ENCODE data around the gene RAB5IF. TPM values are rescaled to one million over a fixed set of nuclear protein-coding genes. Genes with fewer than 3 reads are reported as not detected.

RAB5IF gene
- polyA plus RNA-seq, 1 experiment, result 92.4 TPM

GRCh38 chr20:36653456-36653855, 47.9 kb downstream of the RAB5IF start:
- no peak overlapping the region for H3K4me3 ChIP-seq (ENCODE audit: low read depth, low read length)
- no peak for DNase-seq (ENCODE audit: low read depth)
- no peak for TF ChIP-seq CTCF (IDR thresholded peaks at IDR 0.05; ENCODE audit: insufficient read depth, low read depth, low read length)
- POLR2A ChIA-PET, result no interaction called here
- CTCF ChIA-PET, result no interaction called here
- H3K27me3 ChIP-seq (ENCODE audit: control insufficient read depth, insufficient read depth, low read length), result no peaks in the 10 kb centered on the region
- no peaks in the 10 kb centered on the region for H3K36me3 ChIP-seq (ENCODE audit: control insufficient read depth, insufficient read depth, low read length)

GRCh38 chr20:36654506-36654905, 48.9 kb downstream of the RAB5IF start:
- DNase-seq (ENCODE audit: low read depth), result no peak
- no peak for TF ChIP-seq CTCF (IDR thresholded peaks at IDR 0.05; ENCODE audit: insufficient read depth, low read depth, low read length)
- Histone ChIP-seq H3K4me3 (ENCODE audit: low read depth, low read length) (no peak overlapping the region), H3K36me3 (ENCODE audit: control insufficient read depth, insufficient read depth, low read length) (no peaks in the 10 kb centered on the region; the same call in 1 of the 2 replicates), H3K27me3 (ENCODE audit: control insufficient read depth, insufficient read depth, low read length) (no peaks in the 10 kb centered on the region)
- ChIA-PET CTCF (interaction anchor here (0.9 kb wide), 1 partner anchor 12 kb away, joined by 4 read pairs; no protein-coding TSS in a partner anchor), POLR2A (no interaction called here)

- Histone ChIP-seq H3K36me3 (ENCODE audit: control insufficient read depth, insufficient read depth, low read length) (no peaks in the 10 kb centered on the region; the same call in 1 of the 2 replicates), H3K27me3 (ENCODE audit: control insufficient read depth, insufficient read depth, low read length) (no peaks in the 10 kb centered on the region), H3K4me3 (ENCODE audit: low read depth, low read length) (no peak overlapping the region)
- ChIA-PET POLR2A (no interaction called here), CTCF (interaction anchor here (0.9 kb wide), 1 partner anchor 12 kb away, joined by 4 read pairs; no protein-coding TSS in a partner anchor)
- no peak for TF ChIP-seq CTCF (IDR thresholded peaks at IDR 0.05; ENCODE audit: insufficient read depth, low read depth, low read length)
- DNase-seq (ENCODE audit: low read depth), result no peak
Observed at GRCh38 chr20:36655004-36655403, 49.4 kb downstream of the RAB5IF start.

DNA sequence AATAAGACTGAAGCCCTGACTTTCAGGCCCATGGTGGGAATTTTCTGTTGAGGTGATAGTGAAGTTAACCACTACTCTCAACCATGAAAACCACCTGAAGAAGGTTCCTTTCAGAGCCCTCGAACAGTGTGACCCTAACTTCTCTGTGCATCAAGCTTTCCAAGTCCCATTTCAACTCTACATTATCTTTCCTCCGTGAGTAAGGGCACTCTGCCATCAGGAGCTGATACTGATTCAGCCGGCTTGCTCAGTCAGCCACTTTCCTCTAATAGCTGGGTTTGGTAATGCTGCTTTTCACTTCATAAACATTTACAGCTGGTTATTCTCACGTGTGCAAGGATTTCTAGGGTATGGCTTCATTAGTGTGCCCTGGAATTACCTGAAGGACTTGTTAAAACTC, 51.2 kb downstream of the RAB5IF start:
- no peaks in the 10 kb centered on the region for H3K27me3 ChIP-seq (ENCODE audit: control insufficient read depth, insufficient read depth, low read length)
- no peak for DNase-seq (ENCODE audit: low read depth)
- H3K4me3 ChIP-seq (ENCODE audit: low read depth, low read length), result no peak overlapping the region
- no peak for TF ChIP-seq CTCF (IDR thresholded peaks at IDR 0.05; ENCODE audit: insufficient read depth, low read depth, low read length)
- CTCF ChIA-PET, result interaction anchor here (0.7 kb wide), 1 partner anchor 9 kb away, joined by 3 read pairs; no protein-coding TSS in a partner anchor
- no peaks in the 10 kb centered on the region; the same call in 1 of the 2 replicates for H3K36me3 ChIP-seq (ENCODE audit: control insufficient read depth, insufficient read depth, low read length)
- POLR2A ChIA-PET, result no interaction called here

DNA sequence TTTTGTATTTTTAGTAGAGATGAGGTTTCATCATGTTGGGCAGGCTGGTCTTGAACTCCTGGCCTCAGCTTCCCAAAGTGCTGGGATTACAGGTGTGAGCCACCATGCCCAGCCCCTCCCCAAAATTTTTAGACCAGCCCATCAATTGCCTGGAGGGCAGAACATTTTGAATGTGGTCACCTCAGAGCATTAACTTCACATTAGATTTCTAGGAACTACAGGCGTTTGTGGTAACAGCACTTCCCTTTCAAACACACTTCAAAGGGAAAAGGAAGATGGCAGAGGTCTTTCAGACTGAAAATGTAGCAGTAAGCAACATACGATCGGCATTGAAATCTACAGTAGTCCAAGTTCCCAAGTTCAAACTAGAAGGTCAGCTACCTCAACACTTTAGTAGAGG, 52.7 kb downstream of the RAB5IF start:
- Histone ChIP-seq H3K4me3 (ENCODE audit: low read depth, low read length) (no peak overlapping the region), H3K36me3 (ENCODE audit: control insufficient read depth, insufficient read depth, low read length) (no peaks in the 10 kb centered on the region; the same call in 1 of the 2 replicates), H3K27me3 (ENCODE audit: control insufficient read depth, insufficient read depth, low read length) (no peaks in the 10 kb centered on the region)
- no peak for DNase-seq (ENCODE audit: low read depth)
- ChIA-PET CTCF (no interaction called here), POLR2A (no interaction called here)
- TF ChIP-seq CTCF (IDR thresholded peaks at IDR 0.05; ENCODE audit: insufficient read depth, low read depth, low read length), result no peak

Small RNAs within 50 kb of the gene (small RNA-seq; reads per million reads assigned to genes)
- gene RF00017 (ENCODE audit: insufficient read length, low read depth, low replicate concordance), result not detected

Other genes starting within 250 kb of the RAB5IF start
- 445 and 673 TPM in 2 replicates for gene MYL9, start 64.3 kb upstream of the RAB5IF start, polyA plus RNA-seq (2011; rRNA removed)
- 8.3 and 10.8 TPM in 2 replicates for gene TGIF2, start 32.2 kb upstream of the RAB5IF start, polyA plus RNA-seq (2011; rRNA removed)
- not detected in 2 replicates for gene SLA2, start 40.4 kb downstream of the RAB5IF start, polyA plus RNA-seq (2011; rRNA removed)
- 27.0 and 28.5 TPM in 2 replicates for gene NDRG3, start 140.3 kb downstream of the RAB5IF start, polyA plus RNA-seq (2011; rRNA removed)
- gene DSN1, start 168.0 kb downstream of the RAB5IF start, polyA plus RNA-seq (2011; rRNA removed), result 7.3 and 11.0 TPM in 2 replicates

Data from BJ (cell line).